IMR-90 (cell line): Measurements from ENCODE around the gene INTU. TPM values are rescaled to one million over a fixed set of nuclear protein-coding genes. Genes with fewer than 3 reads are reported as not detected.

Experiments
- ATAC-seq: fragments of 200-7000 bp; cut with Tn5 transposase; 2 replicates; pipeline ENCODE4 v1.9.1; 2020; ENCODE audit warnings: low read depth, mild to moderate bottlenecking, moderate library complexity
- BruUV-seq: library from RNA; stranded (reverse); fragments of 400-500 nt; replicated peaks from 2 replicates; lab custom pipeline; 2021; lab: Mats Ljungman, UMichigan
- CTCF ChIA-PET: fragments of 300-600 bp; formaldehyde crosslinking; extraction: SDS; loops from one replicate; lab custom pipeline; 2021; ENCODE audit warnings: antibody characterized with exemption; lab: Yijun Ruan, JAX
- POLR2A ChIA-PET: fragments of 300-600 bp; sonication (Branson Sonifier 250); formaldehyde crosslinking; loops from one replicate; lab custom pipeline; 2022; ENCODE audit warnings: antibody characterized with exemption; ENCODE audit not compliant: unreplicated experiment; lab: Charles Lee
- DNase-seq: peaks from one replicate; pipeline ENCODE4 v3.0.0; 2013
- H2AFZ ChIP-seq: replicated peaks from 2 replicates; pipeline ENCODE3; 2013; ENCODE audit warnings: low read length, mild to moderate bottlenecking; ENCODE audit not compliant: poor library complexity
- H2AK5ac ChIP-seq: 2 replicates; pipeline ENCODE4 v1.6.1; 2013; ENCODE audit warnings: low read depth, low read length, inconsistent platforms
- H2AK9ac ChIP-seq: replicated peaks from 2 replicates; pipeline ENCODE3; 2013; ENCODE audit warnings: mild to moderate bottlenecking, low read depth, low read length, moderate library complexity; ENCODE audit not compliant: poor library complexity
- H2BK120ac ChIP-seq: 2 replicates; pipeline ENCODE4 v1.6.1; 2013; ENCODE audit warnings: low read depth, low read length, inconsistent platforms
- H2BK15ac ChIP-seq: 3 replicates; pipeline ENCODE4 v1.6.1; 2013; ENCODE audit warnings: low read depth, low read length, inconsistent platforms
- H2BK20ac ChIP-seq: 2 replicates; pipeline ENCODE4 v1.6.1; 2013; ENCODE audit warnings: low read depth, mild to moderate bottlenecking, inconsistent platforms, low read length, moderate library complexity
- H2BK5ac ChIP-seq: 2 replicates; pipeline ENCODE4 v1.6.1; 2013; ENCODE audit warnings: mild to moderate bottlenecking, low read depth, low read length, inconsistent platforms; ENCODE audit not compliant: poor library complexity, severe bottlenecking
- H3K14ac ChIP-seq: replicated peaks from 2 replicates; pipeline ENCODE4 v1.6.1; 2013; ENCODE audit warnings: low read depth, low read length, inconsistent platforms
- H3K18ac ChIP-seq: 2 replicates; pipeline ENCODE4 v1.6.1; 2013; ENCODE audit warnings: low read depth, low read length, control low read depth
- H3K23ac ChIP-seq: 2 replicates; pipeline ENCODE4 v1.6.1; 2013; ENCODE audit warnings: low read depth, low read length, inconsistent platforms
- H3K27ac ChIP-seq: 2 replicates; pipeline ENCODE4 v1.5.1; 2013; ENCODE audit warnings: mild to moderate bottlenecking, control low read depth, low read length; ENCODE audit not compliant: insufficient read depth
- H3K27me3 ChIP-seq: 2 replicates; pipeline ENCODE4 v1.6.1; 2013; ENCODE audit warnings: low read length; ENCODE audit not compliant: control insufficient read depth, insufficient read depth
- H3K36me3 ChIP-seq: 2 replicates; pipeline ENCODE4 v1.6.1; 2013; ENCODE audit warnings: low read length, mixed read lengths; ENCODE audit not compliant: control insufficient read depth, insufficient read depth
- H3K4ac ChIP-seq: 2 replicates; pipeline ENCODE4 v1.6.1; 2013; ENCODE audit warnings: low read depth, low read length, inconsistent platforms
- H3K4me1 ChIP-seq: 2 replicates; pipeline ENCODE4 v1.6.1; 2013; ENCODE audit warnings: low read length, mixed read lengths; ENCODE audit not compliant: control insufficient read depth, insufficient read depth
- H3K4me2 ChIP-seq: 2 replicates; pipeline ENCODE4 v1.6.1; 2013; ENCODE audit warnings: low read depth, mild to moderate bottlenecking, control low read depth, low read length, moderate library complexity
- H3K4me3 ChIP-seq: 2 replicates; pipeline ENCODE4 v1.5.1; 2013; ENCODE audit warnings: low read depth, mild to moderate bottlenecking, control low read depth, low read length, moderate library complexity; ENCODE audit not compliant: insufficient read depth
- H3K56ac ChIP-seq: 2 replicates; pipeline ENCODE4 v1.6.1; 2013; ENCODE audit warnings: low read length, inconsistent platforms; ENCODE audit not compliant: insufficient read depth; ENCODE audit errors: extremely low read depth
- H3K79me1 ChIP-seq, 2 experiments: 2 replicates each; pipeline ENCODE4 v1.6.1; 2013; ENCODE audit warnings: low read length in 2 of 2, inconsistent platforms in 1 of 2, low read depth in 1 of 2
- H3K9ac ChIP-seq: 2 replicates; pipeline ENCODE4 v1.6.1; 2013; ENCODE audit warnings: low read depth, low read length, control low read depth
- H3K9me1 ChIP-seq: 2 replicates; pipeline ENCODE4 v1.6.1; 2013; ENCODE audit warnings: low read length, inconsistent platforms; ENCODE audit not compliant: insufficient read depth
- H3K9me3 ChIP-seq: 2 replicates; pipeline ENCODE4 v1.6.1; 2013; ENCODE audit warnings: low read length; ENCODE audit not compliant: control insufficient read depth, insufficient read depth
- H4K20me1 ChIP-seq: 2 replicates; pipeline ENCODE4 v1.6.1; 2013; ENCODE audit warnings: low read length, inconsistent platforms; ENCODE audit not compliant: insufficient read depth
- H4K5ac ChIP-seq: 2 replicates; pipeline ENCODE4 v1.6.1; 2013; ENCODE audit warnings: mild to moderate bottlenecking, low read depth, low read length, control low read depth
- H4K8ac ChIP-seq, 2 experiments: 2 replicates each; pipeline ENCODE4 v1.6.1; 2013; ENCODE audit warnings: low read depth in 2 of 2, low read length in 2 of 2, control low read depth in 1 of 2, inconsistent platforms in 1 of 2
- H4K91ac ChIP-seq: 2 replicates; pipeline ENCODE4 v1.6.1; 2013; ENCODE audit warnings: low read depth, low read length, inconsistent platforms; ENCODE audit not compliant: insufficient read depth
- BHLHE40 ChIP-seq: fragments of 150-350 bp; IDR thresholded peaks from 2 replicates; pipeline ENCODE4 v1.6.1; 2016; ENCODE audit warnings: mild to moderate bottlenecking, low read depth, low read length
- CEBPB ChIP-seq: IDR thresholded peaks from 2 replicates; pipeline ENCODE4 v1.6.1; 2012; ENCODE audit warnings: low read depth, low read length, improper control_type of control experiment
- CHD1 ChIP-seq: IDR thresholded peaks from 2 replicates; pipeline ENCODE4 v1.6.1; 2012; ENCODE audit warnings: low read depth, low read length, improper control_type of control experiment
- FOS ChIP-seq: fragments of 150-350 bp; IDR thresholded peaks from 2 replicates; pipeline ENCODE4 v1.6.1; 2016; ENCODE audit warnings: low read depth, low read length
- MAFK ChIP-seq: IDR thresholded peaks from 2 replicates; pipeline ENCODE4 v1.6.1; 2012; ENCODE audit warnings: low read depth, low read length, improper control_type of control experiment
- MAZ ChIP-seq: IDR thresholded peaks from 2 replicates; pipeline ENCODE4 v1.6.1; 2012; ENCODE audit warnings: low read depth, mild to moderate bottlenecking, low read length, improper control_type of control experiment, moderate library complexity, borderline replicate concordance
- MXI1 ChIP-seq: IDR thresholded peaks from 2 replicates; pipeline ENCODE4 v1.6.1; 2012; ENCODE audit warnings: low read depth, mild to moderate bottlenecking, low read length, moderate library complexity, borderline replicate concordance
- NFE2L2 ChIP-seq: fragments of 150-350 bp; IDR thresholded peaks from 2 replicates; pipeline ENCODE4 v1.6.1; 2016; ENCODE audit warnings: low read depth, mild to moderate bottlenecking, low read length
- POLR2A ChIP-seq: IDR thresholded peaks from 2 replicates; pipeline ENCODE4 v1.6.1; 2012; ENCODE audit warnings: mild to moderate bottlenecking, low read depth, low read length
- RAD21 ChIP-seq: IDR thresholded peaks from 2 replicates; pipeline ENCODE4 v1.6.1; 2012; ENCODE audit warnings: low read length, improper control_type of control experiment
- RCOR1 ChIP-seq: IDR thresholded peaks from 2 replicates; pipeline ENCODE4 v1.6.1; 2012; ENCODE audit warnings: mild to moderate bottlenecking, low read length, improper control_type of control experiment; ENCODE audit not compliant: insufficient replicate concordance
- RFX5 ChIP-seq: IDR thresholded peaks from 2 replicates; pipeline ENCODE4 v1.8.0; 2012; ENCODE audit warnings: low read depth, mild to moderate bottlenecking, low read length, moderate library complexity
- SMC3 ChIP-seq: fragments of 150-350 bp; IDR thresholded peaks from 2 replicates; pipeline ENCODE4 v1.6.1; 2016; ENCODE audit warnings: low read depth, mild to moderate bottlenecking, antibody characterized with exemption, low read length, moderate library complexity
- WGBS, 2 experiments: methylation state at CpG; one replicate each; pipeline versions ENCODE4 v1.1.5 to v1.1.7; 2013; ENCODE audit warnings: missing lambda C conversion rate in 2 of 2; ENCODE audit not compliant: insufficient read length in 1 of 2; ENCODE audit errors: extremely low coverage in 2 of 2; 5-methylcytosine and 5-hydroxymethylcytosine counted together
- dilution Hi-C: fragments of 300-500 bp; cut with HindIII; formaldehyde crosslinking; loops from one replicate; pipeline ENCODE4 v1.14.3; 2018; ENCODE audit warnings: low sequenced_read_pairs; ENCODE audit not compliant: unreplicated experiment
- in situ Hi-C: fragments of 300-500 bp; cut with MboI; formaldehyde crosslinking; loops from 3 replicates; pipeline ENCODE4 v1.14.3; 2019; ENCODE audit warnings: low sequenced_read_pairs, inconsistent platforms, mixed read lengths
- intact Hi-C: fragments of 100-400 bp; cut with micrococcal nuclease; formaldehyde crosslinking; loops from 2 replicates; pipeline ENCODE4 v1.10.0; 2022
- polyA plus RNA-seq, 3 experiments: library from polyadenylated mRNA; depleted of rRNA; stranded (reverse); fragments of >200 nt; gene quantifications; 2 replicates each; pipeline ENCODE4 v1.2.3, GENCODE V29; 2012; ENCODE audit warnings: low replicate concordance in 1 of 3
- total RNA-seq: library from RNA; depleted of rRNA; stranded (reverse); fragments of >200 nt; gene quantifications from 2 replicates; pipeline ENCODE4 v1.2.3, GENCODE V29; 2012
- TF ChIP-seq, protein P1 (sequence below): fragments of 150-350 bp; IDR thresholded peaks from 2 replicates; pipeline ENCODE4 v1.6.1; 2016; ENCODE audit warnings: low read depth, mild to moderate bottlenecking, low read length, moderate library complexity, borderline replicate concordance
- TF ChIP-seq, protein P2 (sequence below): fragments of 150-350 bp; IDR thresholded peaks from 2 replicates; pipeline ENCODE4 v1.6.1; 2017; ENCODE audit warnings: mild to moderate bottlenecking, antibody characterized with exemption, low read length, low read depth
- TF ChIP-seq, protein P3 (sequence below): conservative IDR thresholded peaks from 2 replicates; pipeline ENCODE4 v1.5.1; 2012; ENCODE audit warnings: mild to moderate bottlenecking, low read depth, low read length, improper control_type of control experiment

Gene INTU
- total and polyA plus RNA-seq, 2 of the 4 experiments (the other 2 are of a cell fraction) = 6.5 to 10.8 TPM

DNA sequence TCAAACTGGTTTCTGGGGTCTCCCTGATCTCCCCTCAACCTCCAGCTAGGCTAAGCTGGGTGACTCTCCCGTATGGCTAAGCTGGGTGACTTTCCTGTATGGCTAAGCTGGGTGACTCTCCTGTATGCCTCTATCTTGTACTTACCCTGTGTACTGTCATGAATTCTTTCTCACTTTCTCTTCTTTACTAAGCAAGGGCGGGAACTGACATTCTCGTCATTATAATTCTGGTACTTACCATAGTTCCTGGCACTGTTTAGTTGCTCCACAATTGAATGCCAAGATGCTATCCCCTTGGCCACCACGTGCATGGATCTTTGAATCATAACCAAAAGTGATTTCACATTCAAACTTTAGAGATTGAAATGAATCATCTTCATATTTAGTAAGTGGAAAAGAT lies 8.8 kb downstream of the INTU start:
- no peak for ATAC-seq
- DNase-seq = peak; percentile 15
- POLR2A ChIA-PET = no interaction called here

More for the DNA sequence above, 8.8 kb downstream of the INTU start:
- Histone ChIP-seq H3K4ac (no peak overlapping the region), H3K14ac (no peak overlapping the region), H2BK5ac (no peak overlapping the region), H3K4me3 (no peak overlapping the region), H2BK120ac (no peak overlapping the region), H2AK9ac (no peak overlapping the region), H4K20me1 (no peaks in the 10 kb centered on the region), H4K91ac (no peak overlapping the region), H3K9me1 (no peaks in the 10 kb centered on the region), H3K56ac (no peak overlapping the region), H2BK20ac (no peak overlapping the region), H2AFZ (no peak overlapping the region), H2BK15ac (no peak overlapping the region), H3K27ac (no peak overlapping the region), H3K18ac (no peak overlapping the region), H3K4me1 (no peaks in the 10 kb centered on the region), H3K9ac (no peak overlapping the region), H3K27me3 (no peaks in the 10 kb centered on the region), H4K8ac (no peak overlapping the region), H4K5ac (no peak overlapping the region), H3K23ac (no peak overlapping the region), H3K4me2 (no peak overlapping the region), H3K36me3 (peaks cover 9% of the 10 kb centered on the region; the same call in 1 of the 2 replicates), H3K79me1 (peaks cover 8 to 10% of the 10 kb centered on the region in 2 experiments; a peak in 1 of 4 replicates), H2AK5ac (no peak overlapping the region), H3K9me3 (no peaks in the 10 kb centered on the region)
- intact Hi-C loops (no loop called here), in situ Hi-C loops (no loop called here), dilution Hi-C loops (no loop called here)
- no TSS peak for BruUV-seq
- CTCF ChIA-PET = interaction anchor here (0.7 kb wide), 1 partner anchor 146 kb away, joined by 4 read pairs; no protein-coding TSS in a partner anchor
- WGBS, 2 experiments = 100% methylated on average over 2 of the region's 4 CpGs; no CpG with 5 or more reads in 1 of the 2 experiments
- TF ChIP-seq POLR2A (no peak), FOS (no peak), SMC3 (no peak), RCOR1 (no peak), RFX5 (no peak), CEBPB (no peak), BHLHE40 (no peak), CHD1 (no peak), NFE2L2 (no peak), MAFK (no peak), RAD21 (no peak), MAZ (no peak), MXI1 (no peak)
- TF ChIP-seq, protein P1, sequence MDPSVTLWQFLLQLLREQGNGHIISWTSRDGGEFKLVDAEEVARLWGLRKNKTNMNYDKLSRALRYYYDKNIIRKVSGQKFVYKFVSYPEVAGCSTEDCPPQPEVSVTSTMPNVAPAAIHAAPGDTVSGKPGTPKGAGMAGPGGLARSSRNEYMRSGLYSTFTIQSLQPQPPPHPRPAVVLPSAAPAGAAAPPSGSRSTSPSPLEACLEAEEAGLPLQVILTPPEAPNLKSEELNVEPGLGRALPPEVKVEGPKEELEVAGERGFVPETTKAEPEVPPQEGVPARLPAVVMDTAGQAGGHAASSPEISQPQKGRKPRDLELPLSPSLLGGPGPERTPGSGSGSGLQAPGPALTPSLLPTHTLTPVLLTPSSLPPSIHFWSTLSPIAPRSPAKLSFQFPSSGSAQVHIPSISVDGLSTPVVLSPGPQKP = no peak
- TF ChIP-seq, protein P2, sequence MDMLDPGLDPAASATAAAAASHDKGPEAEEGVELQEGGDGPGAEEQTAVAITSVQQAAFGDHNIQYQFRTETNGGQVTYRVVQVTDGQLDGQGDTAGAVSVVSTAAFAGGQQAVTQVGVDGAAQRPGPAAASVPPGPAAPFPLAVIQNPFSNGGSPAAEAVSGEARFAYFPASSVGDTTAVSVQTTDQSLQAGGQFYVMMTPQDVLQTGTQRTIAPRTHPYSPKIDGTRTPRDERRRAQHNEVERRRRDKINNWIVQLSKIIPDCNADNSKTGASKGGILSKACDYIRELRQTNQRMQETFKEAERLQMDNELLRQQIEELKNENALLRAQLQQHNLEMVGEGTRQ = no peak
- TF ChIP-seq, protein P3, sequence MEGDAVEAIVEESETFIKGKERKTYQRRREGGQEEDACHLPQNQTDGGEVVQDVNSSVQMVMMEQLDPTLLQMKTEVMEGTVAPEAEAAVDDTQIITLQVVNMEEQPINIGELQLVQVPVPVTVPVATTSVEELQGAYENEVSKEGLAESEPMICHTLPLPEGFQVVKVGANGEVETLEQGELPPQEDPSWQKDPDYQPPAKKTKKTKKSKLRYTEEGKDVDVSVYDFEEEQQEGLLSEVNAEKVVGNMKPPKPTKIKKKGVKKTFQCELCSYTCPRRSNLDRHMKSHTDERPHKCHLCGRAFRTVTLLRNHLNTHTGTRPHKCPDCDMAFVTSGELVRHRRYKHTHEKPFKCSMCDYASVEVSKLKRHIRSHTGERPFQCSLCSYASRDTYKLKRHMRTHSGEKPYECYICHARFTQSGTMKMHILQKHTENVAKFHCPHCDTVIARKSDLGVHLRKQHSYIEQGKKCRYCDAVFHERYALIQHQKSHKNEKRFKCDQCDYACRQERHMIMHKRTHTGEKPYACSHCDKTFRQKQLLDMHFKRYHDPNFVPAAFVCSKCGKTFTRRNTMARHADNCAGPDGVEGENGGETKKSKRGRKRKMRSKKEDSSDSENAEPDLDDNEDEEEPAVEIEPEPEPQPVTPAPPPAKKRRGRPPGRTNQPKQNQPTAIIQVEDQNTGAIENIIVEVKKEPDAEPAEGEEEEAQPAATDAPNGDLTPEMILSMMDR = no peak
